ENCODE measurements around the gene IP6K3.

DNA sequence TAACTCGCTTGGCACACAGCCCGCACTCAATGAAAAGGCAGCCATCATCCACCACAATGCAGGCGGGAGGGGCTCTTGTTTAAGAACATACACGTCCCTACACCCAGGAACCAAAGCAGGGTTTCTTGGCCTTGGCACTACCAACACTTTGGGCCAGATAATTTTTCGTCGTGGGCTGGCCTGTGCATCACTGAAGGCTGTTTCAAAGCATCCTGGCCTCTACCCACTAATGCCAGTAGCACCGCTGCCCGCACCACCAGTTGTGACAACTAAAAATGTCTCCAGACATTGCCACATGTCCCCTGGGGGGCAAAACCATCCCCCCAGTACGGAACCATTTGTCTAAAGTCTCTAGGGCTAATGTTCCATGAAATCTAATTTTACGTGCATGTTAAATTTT is 48.2 kb downstream of the IP6K3 start:
- TF ChIP-seq, protein P1, sequence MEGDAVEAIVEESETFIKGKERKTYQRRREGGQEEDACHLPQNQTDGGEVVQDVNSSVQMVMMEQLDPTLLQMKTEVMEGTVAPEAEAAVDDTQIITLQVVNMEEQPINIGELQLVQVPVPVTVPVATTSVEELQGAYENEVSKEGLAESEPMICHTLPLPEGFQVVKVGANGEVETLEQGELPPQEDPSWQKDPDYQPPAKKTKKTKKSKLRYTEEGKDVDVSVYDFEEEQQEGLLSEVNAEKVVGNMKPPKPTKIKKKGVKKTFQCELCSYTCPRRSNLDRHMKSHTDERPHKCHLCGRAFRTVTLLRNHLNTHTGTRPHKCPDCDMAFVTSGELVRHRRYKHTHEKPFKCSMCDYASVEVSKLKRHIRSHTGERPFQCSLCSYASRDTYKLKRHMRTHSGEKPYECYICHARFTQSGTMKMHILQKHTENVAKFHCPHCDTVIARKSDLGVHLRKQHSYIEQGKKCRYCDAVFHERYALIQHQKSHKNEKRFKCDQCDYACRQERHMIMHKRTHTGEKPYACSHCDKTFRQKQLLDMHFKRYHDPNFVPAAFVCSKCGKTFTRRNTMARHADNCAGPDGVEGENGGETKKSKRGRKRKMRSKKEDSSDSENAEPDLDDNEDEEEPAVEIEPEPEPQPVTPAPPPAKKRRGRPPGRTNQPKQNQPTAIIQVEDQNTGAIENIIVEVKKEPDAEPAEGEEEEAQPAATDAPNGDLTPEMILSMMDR (IDR thresholded peaks at IDR 0.05) = no peak
- TF ChIP-seq EZH2 (IDR thresholded peaks at IDR 0.05) (no peak), EZH2phosphoT487 (IDR thresholded peaks at IDR 0.05) (no peak)

All from neural progenitor cell (in vitro differentiated cells).